ENCODE data around the gene MOB1A.

DNA sequence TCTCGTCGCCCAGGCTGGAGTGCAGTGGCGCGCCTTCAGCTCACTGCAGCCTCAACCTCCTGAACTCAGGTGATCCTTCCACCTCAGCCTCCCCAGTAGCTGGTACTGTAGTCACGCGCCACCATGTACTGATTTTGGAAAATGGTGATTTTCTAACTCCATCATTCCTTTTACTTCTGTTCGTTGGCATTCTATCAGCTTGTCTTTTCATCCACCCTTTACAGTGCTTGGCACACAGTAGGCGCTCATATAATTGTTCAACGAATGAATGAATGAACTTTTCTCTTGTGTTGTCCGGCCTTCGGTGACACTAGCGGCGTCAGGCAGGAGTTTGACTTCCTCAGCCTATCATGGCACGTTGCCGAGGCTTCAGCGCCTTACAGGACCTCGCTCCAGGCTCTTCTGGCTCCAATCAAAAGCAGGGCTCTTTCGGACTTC, 19.4 kb upstream of the MOB1A start:
- TF ChIP-seq, protein P1, sequence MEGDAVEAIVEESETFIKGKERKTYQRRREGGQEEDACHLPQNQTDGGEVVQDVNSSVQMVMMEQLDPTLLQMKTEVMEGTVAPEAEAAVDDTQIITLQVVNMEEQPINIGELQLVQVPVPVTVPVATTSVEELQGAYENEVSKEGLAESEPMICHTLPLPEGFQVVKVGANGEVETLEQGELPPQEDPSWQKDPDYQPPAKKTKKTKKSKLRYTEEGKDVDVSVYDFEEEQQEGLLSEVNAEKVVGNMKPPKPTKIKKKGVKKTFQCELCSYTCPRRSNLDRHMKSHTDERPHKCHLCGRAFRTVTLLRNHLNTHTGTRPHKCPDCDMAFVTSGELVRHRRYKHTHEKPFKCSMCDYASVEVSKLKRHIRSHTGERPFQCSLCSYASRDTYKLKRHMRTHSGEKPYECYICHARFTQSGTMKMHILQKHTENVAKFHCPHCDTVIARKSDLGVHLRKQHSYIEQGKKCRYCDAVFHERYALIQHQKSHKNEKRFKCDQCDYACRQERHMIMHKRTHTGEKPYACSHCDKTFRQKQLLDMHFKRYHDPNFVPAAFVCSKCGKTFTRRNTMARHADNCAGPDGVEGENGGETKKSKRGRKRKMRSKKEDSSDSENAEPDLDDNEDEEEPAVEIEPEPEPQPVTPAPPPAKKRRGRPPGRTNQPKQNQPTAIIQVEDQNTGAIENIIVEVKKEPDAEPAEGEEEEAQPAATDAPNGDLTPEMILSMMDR (optimal IDR thresholded peaks at IDR 0.05 in 1 of 3, IDR thresholded peaks at IDR 0.05 in 1 of 3, conservative IDR thresholded peaks at IDR 0.05 in 1 of 3; ENCODE audit: extremely low read depth in 1 of 3, insufficient read depth in 2 of 3, low read length in 3 of 3) = no peak
- no peak for TF ChIP-seq EZH2 (IDR thresholded peaks at IDR 0.05; ENCODE audit: low read length)

All from keratinocyte (primary cell).